G401 (cell line): ENCODE results near the gene PIEZO2. TPM values are rescaled to one million over a fixed set of nuclear protein-coding genes. Genes with fewer than 3 reads are reported as not detected.
"Not testable (repeated sequence)": the region's sequence is repeated elsewhere in the genome, so short reads cannot be mapped to it uniquely, and the experiment has no call there.

Source experiments
- DNase-seq: peaks from one replicate; pipeline ENCODE4 v3.0.0-alpha.2; 2015; ENCODE audit warnings: low spot score
- in situ Hi-C: cut with HindIII; loops from 2 replicates; pipeline ENCODE4 v1.10.0; 2016; ENCODE audit warnings: low sequenced_read_pairs, mixed read lengths
- total RNA-seq: library from RNA; depleted of rRNA; stranded (reverse); fragments of >200 nt; shearing (Covaris generic); gene quantifications from 2 replicates; pipeline ENCODE4 v1.2.3, GENCODE V29; 2014

PIEZO2 gene
- total RNA-seq, 1 experiment from 2014 or later, result not detected

GRCh38 chr18:10950080-10950875 lies 199.1 kb downstream of the PIEZO2 start:
- in situ Hi-C loops, result no loop called here

GRCh38 chr18:10949655-10950054 lies 199.7 kb downstream of the PIEZO2 start:
- in situ Hi-C loops, result no loop called here

More at GRCh38 chr18:10950080-10950875, 199.1 kb downstream of the PIEZO2 start:
- no peak for DNase-seq

GRCh38 chr18:10948421-10948820 lies 200.9 kb downstream of the PIEZO2 start:
- DNase-seq, result no peak
- in situ Hi-C loops, result no loop called here

More at GRCh38 chr18:10949655-10950054, 199.7 kb downstream of the PIEZO2 start:
- DNase-seq, result no peak

- no peak for DNase-seq
- in situ Hi-C loops, result no loop called here
These were observed 203.3 kb downstream of the PIEZO2 start for GRCh38 chr18:10946058-10946457.

- in situ Hi-C loops, result no loop called here
- no peak for DNase-seq
These were observed 206.4 kb downstream of the PIEZO2 start for GRCh38 chr18:10942998-10943397.

GRCh38 chr18:10939822-10940221 lies 209.5 kb downstream of the PIEZO2 start:
- DNase-seq, result no peak
- in situ Hi-C loops, result no loop called here

- DNase-seq, result no peak
- in situ Hi-C loops, result no loop called here
These were observed 211.4 kb downstream of the PIEZO2 start for GRCh38 chr18:10937743-10938640.

- DNase-seq, result no peak
These were observed 213.0 kb downstream of the PIEZO2 start for GRCh38 chr18:10936176-10937053.

GRCh38 chr18:10935588-10935987 lies 213.8 kb downstream of the PIEZO2 start:
- no peak for DNase-seq
- in situ Hi-C loops, result no loop called here

More at GRCh38 chr18:10936176-10937053, 213.0 kb downstream of the PIEZO2 start:
- in situ Hi-C loops, result no loop called here

GRCh38 chr18:10933648-10934047 lies 215.7 kb downstream of the PIEZO2 start:
- DNase-seq, in situ Hi-C loops: not testable (repeated sequence)

- in situ Hi-C loops, result no loop called here
These were observed 219.3 kb downstream of the PIEZO2 start for GRCh38 chr18:10930076-10930475.

GRCh38 chr18:10928772-10929373 lies 220.5 kb downstream of the PIEZO2 start:
- in situ Hi-C loops, result no loop called here
- no peak for DNase-seq

More at GRCh38 chr18:10930076-10930475, 219.3 kb downstream of the PIEZO2 start:
- DNase-seq, result no peak

- DNase-seq, result no peak
- in situ Hi-C loops, result no loop called here
These were observed 221.2 kb downstream of the PIEZO2 start for GRCh38 chr18:10928011-10928771.

- in situ Hi-C loops, result no loop called here
These were observed 221.9 kb downstream of the PIEZO2 start for GRCh38 chr18:10927286-10927992.

GRCh38 chr18:10926621-10927161 lies 222.7 kb downstream of the PIEZO2 start:
- in situ Hi-C loops, result no loop called here
- DNase-seq, result no peak

More at GRCh38 chr18:10927286-10927992, 221.9 kb downstream of the PIEZO2 start:
- no peak for DNase-seq

- no peak for DNase-seq
- in situ Hi-C loops, result no loop called here
These were observed 225.1 kb downstream of the PIEZO2 start for GRCh38 chr18:10924290-10924689.

GRCh38 chr18:10923551-10924070 lies 225.8 kb downstream of the PIEZO2 start:
- in situ Hi-C loops, result no loop called here
- no peak for DNase-seq
